Dermis blood vessel endothelial cell (primary cell): ENCODE measurements around the gene MEGF10. TPM values are rescaled to one million over a fixed set of nuclear protein-coding genes. Genes with fewer than 3 reads are reported as not detected.
"Not testable (repeated sequence)": the region's sequence is repeated elsewhere in the genome, so short reads cannot be mapped to it uniquely, and the experiment has no call there.

Experiments
- DNase-seq: peaks from one replicate; pipeline ENCODE4 v3.0.0; 2010
- total RNA-seq: library from RNA; depleted of rRNA; stranded (reverse); fragments of >200 nt; gene quantifications from 2 replicates; pipeline ENCODE4 v1.2.3, GENCODE V29; 2014

MEGF10 gene
- total RNA-seq, result 0.37 and 1.4 TPM in 2 replicates

GRCh38 chr5:127290019-127290945 lies at the start of gene MEGF10:
TSS of gene MEGF10 (plus strand) at chr5:127290796. CDS start at chr5:127331309, 40,513 bp downstream.
- peak; percentile 58 for DNase-seq

GRCh38 chr5:127243011-127243410 lies 47.6 kb upstream of the MEGF10 start:
- no peak for DNase-seq

- no peak for DNase-seq
Observed at GRCh38 chr5:127254729-127255284, 35.8 kb upstream of the MEGF10 start.

GRCh38 chr5:127256886-127257597 lies 33.6 kb upstream of the MEGF10 start:
- DNase-seq, result no peak

- DNase-seq, result no peak
Observed at GRCh38 chr5:127260686-127261085, 29.9 kb upstream of the MEGF10 start.

GRCh38 chr5:127265473-127265872 lies 25.1 kb upstream of the MEGF10 start:
- DNase-seq, result not testable (repeated sequence)

GRCh38 chr5:127268342-127268741 lies 22.3 kb upstream of the MEGF10 start:
- DNase-seq, result not testable (repeated sequence)

- not testable (repeated sequence) for DNase-seq
Observed at GRCh38 chr5:127270713-127271112, 19.9 kb upstream of the MEGF10 start.

- no peak for DNase-seq
Observed at GRCh38 chr5:127275641-127276193, 14.9 kb upstream of the MEGF10 start.

GRCh38 chr5:127280491-127281220 lies 9.9 kb upstream of the MEGF10 start:
- no peak for DNase-seq

- DNase-seq, result no peak
Observed at GRCh38 chr5:127281609-127282008, 9.0 kb upstream of the MEGF10 start.

- no peak for DNase-seq
Observed at GRCh38 chr5:127288676-127289075, 1.9 kb upstream of the MEGF10 start.

GRCh38 chr5:127290946-127291693 lies 524 bp downstream of the MEGF10 start:
- DNase-seq, result no peak

- DNase-seq, result no peak
Observed at GRCh38 chr5:127292030-127292735, 1.6 kb downstream of the MEGF10 start.

- DNase-seq, result no peak
Observed at GRCh38 chr5:127293373-127293772, 2.8 kb downstream of the MEGF10 start.

GRCh38 chr5:127294829-127295228 lies 4.2 kb downstream of the MEGF10 start:
- no peak for DNase-seq

- DNase-seq, result no peak
Observed at GRCh38 chr5:127295454-127295853, 4.9 kb downstream of the MEGF10 start.

GRCh38 chr5:127296321-127296720 lies 5.7 kb downstream of the MEGF10 start:
- peak; percentile 40 for DNase-seq

GRCh38 chr5:127296894-127297293 lies 6.3 kb downstream of the MEGF10 start:
- not testable (repeated sequence) for DNase-seq

GRCh38 chr5:127297348-127298035 lies 6.9 kb downstream of the MEGF10 start:
- DNase-seq, result no peak
